AG09319 (cell line): ENCODE data around the gene MRAP2.

Source experiments
- DNase-seq: peaks from one replicate; pipeline ENCODE4 v3.0.0-alpha.2; 2010; ENCODE audit warnings: low read depth; ENCODE audit errors: extremely low read depth
- TF ChIP-seq, protein P1 (sequence below): IDR thresholded peaks from 2 replicates; pipeline ENCODE4 v1.5.1; 2011; ENCODE audit warnings: low read depth, mild to moderate bottlenecking, inconsistent platforms, low read length, moderate library complexity

MRAP2 gene

DNA sequence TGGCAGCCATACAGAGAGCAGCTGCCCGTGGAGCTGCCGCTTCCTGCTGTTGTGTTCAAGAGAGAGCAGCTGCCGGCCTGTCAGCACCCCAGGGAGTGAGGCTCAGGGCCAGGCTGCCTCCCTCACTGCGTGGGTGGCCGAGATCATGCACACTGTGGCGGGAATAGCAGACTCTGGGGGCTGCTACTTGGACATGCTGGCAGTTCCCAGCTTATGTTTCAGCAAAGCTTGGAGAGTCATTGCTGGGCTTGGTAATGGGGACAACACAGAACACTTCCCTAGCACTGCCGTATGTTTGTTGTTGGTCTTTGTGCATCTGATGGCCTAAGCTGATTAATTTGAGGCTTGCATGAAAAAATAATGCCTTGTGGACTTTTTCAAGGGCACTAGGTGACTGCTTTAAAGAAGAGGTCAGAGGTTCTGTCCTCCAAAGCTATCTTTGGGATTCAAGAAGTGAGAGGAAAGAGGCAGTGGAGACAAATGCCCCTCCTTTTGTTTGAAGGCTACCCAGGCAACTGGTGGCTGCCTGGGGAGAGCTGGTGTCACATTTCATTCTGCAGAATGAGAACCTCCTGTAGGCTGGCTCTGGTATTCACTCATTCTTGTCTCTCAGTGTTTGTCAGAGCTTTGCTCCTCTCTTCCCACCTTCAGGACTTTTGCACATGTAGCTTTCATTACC is 18.8 kb downstream of the MRAP2 start:
- no peak for DNase-seq

DNA sequence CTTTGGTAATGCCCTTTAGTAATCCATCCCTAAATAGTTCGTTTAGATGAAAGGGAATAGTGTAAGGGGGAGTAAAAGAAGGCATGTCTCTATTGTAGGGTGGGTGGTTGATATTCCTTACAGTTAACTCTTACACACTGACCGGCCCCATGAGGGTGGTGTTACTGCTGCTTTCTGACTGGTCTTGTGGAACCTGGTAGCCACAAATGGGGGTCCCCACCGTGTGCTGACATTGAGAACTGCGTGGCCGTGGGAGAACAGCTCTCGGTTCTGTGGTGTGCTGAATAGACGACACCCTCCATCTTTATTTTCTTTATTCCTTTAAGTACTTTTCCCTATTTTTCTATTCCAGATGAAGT is 19.3 kb downstream of the MRAP2 start:
- no peak for DNase-seq
- TF ChIP-seq, protein P1, sequence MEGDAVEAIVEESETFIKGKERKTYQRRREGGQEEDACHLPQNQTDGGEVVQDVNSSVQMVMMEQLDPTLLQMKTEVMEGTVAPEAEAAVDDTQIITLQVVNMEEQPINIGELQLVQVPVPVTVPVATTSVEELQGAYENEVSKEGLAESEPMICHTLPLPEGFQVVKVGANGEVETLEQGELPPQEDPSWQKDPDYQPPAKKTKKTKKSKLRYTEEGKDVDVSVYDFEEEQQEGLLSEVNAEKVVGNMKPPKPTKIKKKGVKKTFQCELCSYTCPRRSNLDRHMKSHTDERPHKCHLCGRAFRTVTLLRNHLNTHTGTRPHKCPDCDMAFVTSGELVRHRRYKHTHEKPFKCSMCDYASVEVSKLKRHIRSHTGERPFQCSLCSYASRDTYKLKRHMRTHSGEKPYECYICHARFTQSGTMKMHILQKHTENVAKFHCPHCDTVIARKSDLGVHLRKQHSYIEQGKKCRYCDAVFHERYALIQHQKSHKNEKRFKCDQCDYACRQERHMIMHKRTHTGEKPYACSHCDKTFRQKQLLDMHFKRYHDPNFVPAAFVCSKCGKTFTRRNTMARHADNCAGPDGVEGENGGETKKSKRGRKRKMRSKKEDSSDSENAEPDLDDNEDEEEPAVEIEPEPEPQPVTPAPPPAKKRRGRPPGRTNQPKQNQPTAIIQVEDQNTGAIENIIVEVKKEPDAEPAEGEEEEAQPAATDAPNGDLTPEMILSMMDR = no peak

More for the DNA sequence above, 18.8 kb downstream of the MRAP2 start:
- TF ChIP-seq, protein P1 = no peak; the same call in 1 of the 2 replicates

DNA sequence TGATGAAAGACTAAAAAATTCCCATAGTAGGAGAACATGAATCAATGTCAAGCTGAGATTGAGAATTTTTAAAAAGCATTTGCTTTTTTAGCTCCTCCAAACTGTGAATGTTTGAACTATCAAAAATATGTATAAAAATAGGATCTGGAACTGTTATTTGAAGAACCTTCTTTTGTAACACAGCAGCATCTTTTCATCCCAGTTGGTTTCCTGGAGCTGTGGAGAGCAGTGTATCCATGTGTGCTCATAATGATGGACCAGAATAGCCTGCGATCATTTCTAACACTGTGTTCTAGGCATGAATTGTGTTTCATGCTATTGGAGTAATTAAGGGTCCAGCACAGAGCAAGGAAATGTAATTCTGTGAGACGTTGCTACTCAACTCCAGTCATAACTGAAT is 22.1 kb downstream of the MRAP2 start:
- DNase-seq = no peak
- TF ChIP-seq, protein P1 = no peak

DNA sequence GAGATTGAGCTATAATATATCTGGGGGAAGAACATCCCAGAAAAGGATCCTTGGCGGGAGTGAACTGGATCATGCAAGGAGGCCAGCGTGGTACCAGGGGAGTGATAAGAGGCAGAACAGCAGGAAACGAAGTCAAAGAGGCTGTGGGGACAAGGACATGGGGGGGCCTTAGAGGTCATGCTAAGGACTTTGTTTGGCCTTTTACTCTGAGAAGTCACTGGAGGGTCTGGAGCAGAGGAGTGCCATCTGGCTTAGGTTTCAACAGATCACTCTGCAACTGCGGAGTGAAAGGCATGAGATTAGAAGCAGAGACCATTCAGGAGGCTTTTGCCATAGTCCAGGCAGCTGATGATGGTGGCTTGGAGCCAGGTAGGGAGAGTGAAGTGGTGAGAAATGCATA is 24.3 kb downstream of the MRAP2 start:
- TF ChIP-seq, protein P1 = no peak
- no peak for DNase-seq

DNA sequence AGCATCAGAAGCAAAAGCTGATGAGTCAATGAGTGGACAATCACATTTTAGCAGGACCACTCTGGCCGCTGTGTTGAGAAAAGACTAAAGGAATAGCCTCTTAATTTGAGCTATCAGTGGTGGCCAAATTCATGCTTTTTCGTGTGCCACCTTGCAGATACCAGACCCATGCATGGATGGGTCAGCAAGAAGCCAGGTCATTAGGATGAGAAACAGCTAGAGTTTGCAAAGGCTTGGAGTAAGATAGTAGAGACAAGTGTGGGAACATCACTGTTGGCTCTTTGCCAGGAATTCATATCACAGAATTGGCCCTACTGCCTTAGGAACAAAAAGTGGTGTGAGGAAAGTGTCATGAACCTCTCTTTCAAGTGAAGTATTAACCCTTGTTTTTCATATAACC is 25.5 kb downstream of the MRAP2 start:
- TF ChIP-seq, protein P1 = no peak
- no peak for DNase-seq

DNA sequence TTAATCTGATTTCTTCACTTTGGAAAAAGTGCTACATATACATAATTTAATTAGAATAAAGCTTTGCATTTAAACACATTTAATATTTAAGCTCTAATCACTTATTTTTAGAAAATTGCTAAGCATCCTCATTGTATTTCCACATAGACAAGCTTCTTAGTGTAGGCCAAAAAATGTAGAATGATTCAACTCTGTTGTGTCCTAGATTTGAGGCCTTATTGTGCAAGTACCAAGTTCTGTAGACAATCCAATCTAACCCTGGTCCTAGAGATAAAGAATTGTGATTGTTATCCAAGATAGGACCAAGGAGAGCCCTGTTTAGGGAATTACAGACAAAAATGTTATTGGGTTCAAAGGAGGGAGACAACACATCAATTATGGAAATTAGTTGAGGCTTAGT is 27.6 kb downstream of the MRAP2 start:
- DNase-seq = no peak
- TF ChIP-seq, protein P1 = no peak

DNA sequence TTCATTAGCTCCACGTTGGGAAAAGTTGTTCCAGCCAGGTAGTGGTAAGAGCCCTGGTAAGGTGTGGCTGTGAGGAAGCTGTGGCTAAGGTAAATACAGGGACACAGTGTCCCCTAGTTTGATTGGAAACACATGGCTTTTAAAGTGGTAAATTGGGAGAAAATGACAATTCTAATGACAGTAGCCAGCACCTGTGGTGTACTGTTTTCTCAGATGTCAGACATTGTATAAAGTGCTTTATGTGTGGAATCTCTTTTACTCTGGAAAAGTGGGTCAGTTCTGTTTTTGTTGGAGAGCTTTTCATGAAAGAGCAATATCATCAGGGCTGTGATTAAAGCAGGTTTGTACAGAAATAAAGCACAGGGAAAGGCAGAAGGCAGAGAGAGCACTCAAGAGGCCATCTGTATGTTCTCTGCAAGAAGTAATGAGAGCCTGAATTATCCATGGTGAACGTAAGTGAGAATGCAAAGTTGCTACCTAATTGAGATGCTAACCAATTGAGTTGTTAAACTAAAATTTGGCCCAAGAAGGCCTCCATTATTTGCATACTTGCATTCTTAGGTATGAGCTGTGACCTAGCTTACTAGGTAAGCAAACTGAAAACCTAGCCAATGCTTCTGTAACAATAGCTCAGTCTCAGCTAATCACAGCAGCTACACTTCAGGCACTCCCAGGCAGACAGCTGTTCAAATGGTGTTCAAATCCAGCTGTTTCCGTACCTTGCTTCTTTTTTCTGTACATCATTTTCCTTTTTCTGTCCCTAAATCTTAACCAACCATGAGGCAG is 28.2 kb downstream of the MRAP2 start:
- TF ChIP-seq, protein P1 = no peak
- DNase-seq = no peak
